CD4-positive, CD25-positive, alpha-beta regulatory T cell (primary cell): ENCODE results near the gene TENT4A. TPM values are rescaled to one million over a fixed set of nuclear protein-coding genes. Genes with fewer than 3 reads are reported as not detected.
A peak's percentile ranks its signal among the peaks of the same experiment; 100 is the strongest.

Experiments
- ATAC-seq, 2 donors: fragments of 150-1000 bp; cut with Tn5 transposase; one replicate each; pipeline ENCODE4 v1.10.0; 2021; ENCODE audit warnings: low read depth in 2 of 2, moderate number of reproducible peaks in 2 of 2, moderate library complexity in 1 of 2
- DNase-seq, 3 donors: peaks; one replicate each; pipeline versions ENCODE4 v3.0.0 to v3.0.0-alpha.2; 2012 to 2022; ENCODE audit warnings: mixed read lengths in 1 of 3
- H3K27ac ChIP-seq: one replicate; pipeline ENCODE4 v1.7.0; 2013; ENCODE audit warnings: mild to moderate bottlenecking, low read length; ENCODE audit not compliant: insufficient read depth, poor library complexity, severe bottlenecking
- H3K27me3 ChIP-seq: one replicate; pipeline ENCODE4 v1.7.0; 2013; ENCODE audit warnings: low read length; ENCODE audit not compliant: control insufficient read depth, insufficient read depth
- H3K36me3 ChIP-seq: one replicate; pipeline ENCODE4 v1.7.0; 2013; ENCODE audit warnings: mild to moderate bottlenecking, low read length, moderate library complexity; ENCODE audit not compliant: control insufficient read depth, insufficient read depth
- H3K4me1 ChIP-seq: 2 replicates; pipeline ENCODE4 v1.7.0; 2013; ENCODE audit warnings: mild to moderate bottlenecking, low read length; ENCODE audit not compliant: insufficient read depth, control insufficient read depth, poor library complexity, severe bottlenecking
- H3K4me3 ChIP-seq: one replicate; pipeline ENCODE4 v1.7.0; 2013; ENCODE audit warnings: low read depth, mild to moderate bottlenecking, low read length, moderate library complexity
- H3K9me3 ChIP-seq, 2 experiments: 1 replicate in 1 of 2; 2 replicates in 1 of 2; pipeline ENCODE4 v1.7.0; 2013; ENCODE audit warnings: low read length in 2 of 2, mild to moderate bottlenecking in 1 of 2, moderate library complexity in 1 of 2; ENCODE audit not compliant: control insufficient read depth in 2 of 2
- H3K27ac Mint-ChIP-seq, 3 donors: one replicate each; pipeline ENCODE4 v1.8.0; 2020 to 2022; ENCODE audit warnings: mild to moderate bottlenecking in 3 of 3, mixed read lengths in 3 of 3, moderate library complexity in 2 of 3
- H3K27me3 Mint-ChIP-seq: one replicate; pipeline ENCODE4 v1.8.0; 2022; ENCODE audit warnings: mild to moderate bottlenecking, mixed read lengths
- H3K36me3 Mint-ChIP-seq: one replicate; pipeline ENCODE4 v1.8.0; 2020; ENCODE audit warnings: mixed read lengths
- H3K4me1 Mint-ChIP-seq, 4 donors: one replicate each; pipeline ENCODE4 v1.8.0; 2020 to 2022; ENCODE audit warnings: mixed read lengths in 4 of 4, mild to moderate bottlenecking in 1 of 4
- H3K4me3 Mint-ChIP-seq, 4 donors: one replicate each; pipeline ENCODE4 v1.8.0; 2020 to 2022; ENCODE audit warnings: mild to moderate bottlenecking in 4 of 4, mixed read lengths in 4 of 4, moderate library complexity in 3 of 4
- H3K9me3 Mint-ChIP-seq, 7 donors: one replicate each; pipeline ENCODE4 v1.8.0; 2020 to 2022; ENCODE audit warnings: mixed read lengths in 7 of 7, mild to moderate bottlenecking in 3 of 7, moderate library complexity in 2 of 7
- polyA plus RNA-seq, 4 donors: library from polyadenylated mRNA; unstranded; fragments of 300-500 nt; fragmentation: Illumina TruSeq; gene quantifications; one replicate each; pipeline ENCODE4 v1.2.3, GENCODE V29; 2021
- total RNA-seq: library from RNA; stranded (reverse); gene quantifications from one replicate; pipeline ENCODE4 v1.2.3, GENCODE V29; 2022

TENT4A gene
- total and polyA plus RNA-seq, 5 donors from 2014 or later, result 0.74 to 66.5 (median 1.3) TPM

DNA sequence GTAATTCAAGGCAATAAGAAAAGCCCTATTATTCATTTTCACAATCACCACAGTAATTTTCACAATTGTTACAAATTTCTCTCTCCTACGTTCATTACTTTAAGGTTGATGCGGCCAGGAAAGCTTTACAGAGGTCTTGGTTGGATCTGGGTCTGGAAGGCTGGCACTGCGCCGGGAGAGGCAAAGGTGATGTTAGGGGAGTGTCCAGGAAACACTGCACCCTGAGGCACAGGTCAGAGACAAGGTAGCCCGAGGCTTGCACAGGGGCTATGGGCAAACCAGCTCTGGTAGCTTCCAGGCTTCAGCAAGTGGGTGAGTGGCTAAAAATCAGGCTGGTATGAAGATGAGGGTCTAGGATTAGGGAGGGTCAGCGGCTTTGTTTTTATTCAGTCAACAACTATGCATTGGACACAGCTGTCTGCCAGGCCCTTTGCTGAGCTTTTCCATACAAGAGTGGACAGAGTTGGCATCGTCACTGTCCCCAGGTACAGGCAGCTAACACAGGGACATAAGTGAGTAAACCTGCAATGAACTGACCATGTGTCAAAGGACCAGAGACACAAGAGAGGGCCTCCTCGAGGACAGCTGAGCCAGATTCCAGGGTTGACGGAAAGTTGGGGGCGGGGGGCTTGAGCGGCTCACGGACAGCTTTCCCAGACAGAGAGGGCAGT is 12.4 kb upstream of the TENT4A start:
- H3K36me3 Mint-ChIP-seq, result no peaks in the 10 kb centered on the region
- H3K9me3 Mint-ChIP-seq, result peaks cover 0 to 6% (median 0%) of the 10 kb centered on the region in 7 donors
- DNase-seq, result no peak
- Histone ChIP-seq H3K4me1 (no peaks in the 10 kb centered on the region), H3K9me3 (no peaks in the 10 kb centered on the region), H3K27ac (no peak overlapping the region), H3K36me3 (no peaks in the 10 kb centered on the region), H3K27me3 (peaks cover 19% of the 10 kb centered on the region), H3K4me3 (no peak overlapping the region)
- H3K27me3 Mint-ChIP-seq, result peaks cover 28% of the 10 kb centered on the region
- no peaks in the 10 kb centered on the region for H3K4me1 Mint-ChIP-seq
- H3K4me3 Mint-ChIP-seq, result no peak overlapping the region
- ATAC-seq, result no peak
- no peak overlapping the region for H3K27ac Mint-ChIP-seq

- peaks cover 14% of the 10 kb centered on the region for H3K27me3 ChIP-seq
- Mint-ChIP-seq H3K36me3 (no peaks in the 10 kb centered on the region), H3K27me3 (peaks cover 26% of the 10 kb centered on the region), H3K4me1 (peaks cover 0 to 2% (median 0%) of the 10 kb centered on the region in 4 donors), H3K27ac (no peak overlapping the region), H3K4me3 (no peak overlapping the region), H3K9me3 (peaks cover 0 to 6% (median 0%) of the 10 kb centered on the region in 7 donors)
- H3K36me3 ChIP-seq, result no peaks in the 10 kb centered on the region
- no peaks in the 10 kb centered on the region for H3K9me3 ChIP-seq
- ATAC-seq (no peak), DNase-seq (no peak)
- H3K4me3 ChIP-seq, result no peak overlapping the region
- H3K4me1 ChIP-seq, result no peaks in the 10 kb centered on the region
- H3K27ac ChIP-seq, result no peak overlapping the region
These were observed 11.7 kb upstream of the TENT4A start for GRCh38 chr5:6701491-6701890.

- Histone ChIP-seq H3K27ac (no peak overlapping the region), H3K9me3 (no peaks in the 10 kb centered on the region), H3K27me3 (peaks cover 10% of the 10 kb centered on the region), H3K36me3 (no peaks in the 10 kb centered on the region), H3K4me3 (no peak overlapping the region), H3K4me1 (no peaks in the 10 kb centered on the region)
- Mint-ChIP-seq H3K27ac (no peak overlapping the region), H3K4me3 (no peak overlapping the region), H3K36me3 (no peaks in the 10 kb centered on the region), H3K4me1 (peaks cover 0 to 2% (median 0%) of the 10 kb centered on the region in 4 donors), H3K27me3 (peaks cover 22% of the 10 kb centered on the region), H3K9me3 (peaks cover 0 to 4% (median 0%) of the 10 kb centered on the region in 7 donors)
- no peak for ATAC-seq
- DNase-seq, result no peak
These were observed 10.6 kb upstream of the TENT4A start for GRCh38 chr5:6702633-6703032.

- H3K27ac ChIP-seq, result no peak overlapping the region
- H3K4me1 ChIP-seq, result no peaks in the 10 kb centered on the region
- no peak overlapping the region for H3K4me3 Mint-ChIP-seq
- no peaks in the 10 kb centered on the region for H3K9me3 ChIP-seq
- H3K4me3 ChIP-seq, result no peak overlapping the region
- H3K27me3 ChIP-seq, result peaks cover 4% of the 10 kb centered on the region
- no peaks in the 10 kb centered on the region for H3K36me3 ChIP-seq
- peaks cover 0 to 4% (median 0%) of the 10 kb centered on the region in 7 donors for H3K9me3 Mint-ChIP-seq
- ATAC-seq, result no peak
- peaks cover 0 to 2% (median 0%) of the 10 kb centered on the region in 4 donors for H3K4me1 Mint-ChIP-seq
- DNase-seq, result no peak
- peaks cover 19% of the 10 kb centered on the region for H3K27me3 Mint-ChIP-seq
- no peak overlapping the region for H3K27ac Mint-ChIP-seq
- no peaks in the 10 kb centered on the region for H3K36me3 Mint-ChIP-seq
These were observed 9.4 kb upstream of the TENT4A start for GRCh38 chr5:6703806-6704205.

DNA sequence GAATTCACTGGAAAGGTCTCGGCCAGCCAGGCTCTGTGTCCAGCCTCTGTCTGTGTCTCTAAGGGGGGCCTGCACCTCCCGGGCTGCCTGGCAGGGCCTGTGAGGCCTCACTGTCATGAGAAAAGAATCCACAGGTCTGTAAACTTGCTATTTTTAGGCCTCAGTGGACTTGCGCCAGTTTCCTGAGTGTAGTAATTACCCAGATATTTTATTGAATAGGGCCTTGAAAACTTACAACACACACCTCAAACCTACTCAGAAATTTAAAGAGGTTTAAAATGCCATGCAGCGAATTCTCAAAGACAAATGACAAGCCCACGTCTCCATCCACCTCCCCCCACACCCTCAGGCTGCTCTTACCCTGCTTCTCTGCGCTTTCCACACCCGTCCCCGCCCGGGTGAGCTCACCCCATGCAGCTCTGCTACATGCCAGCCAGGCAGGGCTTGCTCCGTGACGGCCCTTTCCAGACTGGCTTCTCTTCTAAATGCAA is 8.8 kb upstream of the TENT4A start:
- H3K9me3 ChIP-seq, result no peaks in the 10 kb centered on the region
- no peaks in the 10 kb centered on the region for H3K36me3 Mint-ChIP-seq
- no peaks in the 10 kb centered on the region for H3K36me3 ChIP-seq
- H3K27ac ChIP-seq, result no peak overlapping the region
- H3K4me3 Mint-ChIP-seq, result no peak overlapping the region
- no peak for DNase-seq
- H3K27ac Mint-ChIP-seq, result peak overlapping the region in 1 of 3 donors; percentile 52
- H3K4me1 ChIP-seq, result no peaks in the 10 kb centered on the region
- H3K9me3 Mint-ChIP-seq, result peaks cover 0 to 3% (median 0%) of the 10 kb centered on the region in 7 donors
- no peak for ATAC-seq
- peaks cover 13% of the 10 kb centered on the region for H3K27me3 Mint-ChIP-seq
- peaks cover 3% of the 10 kb centered on the region for H3K27me3 ChIP-seq
- peaks cover 0 to 2% (median 0%) of the 10 kb centered on the region in 4 donors for H3K4me1 Mint-ChIP-seq
- no peak overlapping the region for H3K4me3 ChIP-seq

- H3K9me3 Mint-ChIP-seq, result peaks cover 0 to 1% (median 0%) of the 10 kb centered on the region in 7 donors
- no peak overlapping the region for H3K4me3 Mint-ChIP-seq
- no peaks in the 10 kb centered on the region for H3K36me3 ChIP-seq
- H3K4me3 ChIP-seq, result no peak overlapping the region
- no peaks in the 10 kb centered on the region for H3K9me3 ChIP-seq
- peaks cover 0 to 2% (median 0%) of the 10 kb centered on the region in 4 donors for H3K4me1 Mint-ChIP-seq
- ATAC-seq, result peak in 1 of 2 donors; percentile 25
- no peaks in the 10 kb centered on the region for H3K4me1 ChIP-seq
- peaks cover 6% of the 10 kb centered on the region for H3K27me3 Mint-ChIP-seq
- no peak overlapping the region for H3K27ac ChIP-seq
- H3K36me3 Mint-ChIP-seq, result no peaks in the 10 kb centered on the region
- DNase-seq, result no peak
- H3K27ac Mint-ChIP-seq, result peak overlapping the region in 1 of 3 donors; percentile 52
- H3K27me3 ChIP-seq, result peaks cover 3% of the 10 kb centered on the region
These were observed 8.1 kb upstream of the TENT4A start for GRCh38 chr5:6705088-6705487.

DNA sequence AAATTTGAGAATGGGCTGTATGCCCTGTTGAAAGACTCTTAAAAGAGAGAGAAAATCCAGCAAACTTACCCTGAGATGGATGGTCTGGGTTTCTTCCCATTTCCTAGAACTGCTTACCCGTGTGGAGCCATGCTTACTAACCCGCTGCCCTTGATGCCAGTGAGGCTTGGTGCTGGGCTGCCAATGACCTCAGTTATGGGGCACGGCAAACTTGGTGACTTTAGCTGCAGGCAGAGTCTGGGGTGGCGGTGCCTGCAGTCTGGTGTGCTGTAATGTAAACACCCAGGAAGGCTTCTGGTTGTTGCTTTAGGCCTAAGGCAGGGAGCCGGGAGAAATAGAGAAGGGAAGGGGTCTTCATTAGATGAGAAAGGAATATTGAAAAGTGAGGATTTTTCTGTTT is 7.3 kb upstream of the TENT4A start:
- H3K4me3 ChIP-seq, result no peak overlapping the region
- ATAC-seq (no peak), DNase-seq (no peak)
- H3K27ac ChIP-seq, result no peak overlapping the region
- no peaks in the 10 kb centered on the region for H3K4me1 ChIP-seq
- H3K9me3 Mint-ChIP-seq, result peaks cover 0 to 1% (median 0%) of the 10 kb centered on the region in 7 donors
- H3K27ac Mint-ChIP-seq, result no peak overlapping the region
- no peaks in the 10 kb centered on the region for H3K36me3 ChIP-seq
- H3K27me3 Mint-ChIP-seq, result peaks cover under 1% of the 10 kb centered on the region
- H3K4me1 Mint-ChIP-seq, result peaks cover 0 to 2% (median 0%) of the 10 kb centered on the region in 4 donors
- H3K9me3 ChIP-seq, result no peaks in the 10 kb centered on the region
- H3K36me3 Mint-ChIP-seq, result no peaks in the 10 kb centered on the region
- H3K27me3 ChIP-seq, result no peaks in the 10 kb centered on the region
- H3K4me3 Mint-ChIP-seq, result no peak overlapping the region

- H3K4me1 ChIP-seq, result peaks cover 7% of the 10 kb centered on the region
- H3K27me3 ChIP-seq, result no peaks in the 10 kb centered on the region
- no peak overlapping the region for H3K27ac Mint-ChIP-seq
- no peaks in the 10 kb centered on the region for H3K9me3 ChIP-seq
- ATAC-seq (no peak), DNase-seq (peak in 1 of 3 donors; percentile 14)
- H3K27ac ChIP-seq, result no peak overlapping the region
- peaks cover 0 to 5% (median 0%) of the 10 kb centered on the region in 7 donors for H3K9me3 Mint-ChIP-seq
- H3K36me3 Mint-ChIP-seq, result no peaks in the 10 kb centered on the region
- peak overlapping the region in 1 of 4 donors; percentile 27 for H3K4me3 Mint-ChIP-seq
- no peaks in the 10 kb centered on the region for H3K36me3 ChIP-seq
- H3K4me3 ChIP-seq, result no peak overlapping the region
- peaks cover 6% of the 10 kb centered on the region for H3K27me3 Mint-ChIP-seq
- peaks cover 0 to 10% (median 2%) of the 10 kb centered on the region in 4 donors for H3K4me1 Mint-ChIP-seq
These were observed 5.4 kb upstream of the TENT4A start for GRCh38 chr5:6707852-6708251.
